ENCODE results near the gene SLC6A16. TPM values are rescaled to one million over a fixed set of nuclear protein-coding genes. Genes with fewer than 3 reads are reported as not detected.
A peak's percentile ranks its signal among the peaks of the same experiment; 100 is the strongest.
"Not testable (repeated sequence)": the region's sequence is repeated elsewhere in the genome, so short reads cannot be mapped to it uniquely, and the experiment has no call there.

The SLC6A16 gene
- total RNA-seq, 1 experiment from 2014 or later = 5.0 TPM

GRCh38 chr19:49306734-49307133 is 18.3 kb downstream of the SLC6A16 start:
- H3K4me1 ChIP-seq (ENCODE audit: control insufficient read depth in 1 of 2, insufficient read depth in 2 of 2, low read length in 2 of 2); H3K79me2 ChIP-seq (ENCODE audit: insufficient read depth, low read length); H3K9me2 ChIP-seq (ENCODE audit: insufficient read depth); H3K4me3 ChIP-seq (replicated peaks in 1 of 2; ENCODE audit: low read depth in 1 of 2, low read length in 2 of 2); DNase-seq (ENCODE audit: low read depth, low spot score); H3K27me3 ChIP-seq (ENCODE audit: insufficient read depth, low read length); H3K36me3 ChIP-seq (ENCODE audit: control insufficient read depth in 1 of 2, insufficient read depth in 2 of 2, low read length in 2 of 2); H4K20me1 ChIP-seq (ENCODE audit: insufficient read depth); RAD21 ChIA-PET (ENCODE audit: low non-redundant PET in 1 of 2, low total read pairs in 2 of 2, uncharacterized antibody in 2 of 2, unreplicated experiment in 2 of 2); CTCF ChIA-PET; H3K9ac ChIP-seq (ENCODE audit: low read length); H2AFZ ChIP-seq (ENCODE audit: low read depth, low read length, poor library complexity, severe bottlenecking); intact Hi-C loops (cut with micrococcal nuclease); H3K4me2 ChIP-seq (ENCODE audit: low read length); BruUV-seq (replicated peaks); H3K9me3 ChIP-seq (ENCODE audit: control insufficient read depth in 1 of 2, insufficient read depth in 1 of 2, low read depth in 1 of 2, low read length in 2 of 2); POLR2A ChIA-PET; H3K27ac ChIP-seq (ENCODE audit: low read depth, low read length): not testable (repeated sequence)
- ATAC-seq = 0 out of 2 replicates have a peak, but pooled peaks have one; percentile 46
- TF ChIP-seq RAD21 (IDR thresholded peaks at IDR 0.05; ENCODE audit: low read depth) (peak; percentile 20; the same call in 1 of the 2 replicates), CTCF (IDR thresholded peaks at IDR 0.05 in 2 of 3, conservative IDR thresholded peaks at IDR 0.05 in 1 of 3; ENCODE audit: borderline replicate concordance in 1 of 3, insufficient read depth in 1 of 3, low read depth in 2 of 3, low read length in 2 of 3) (peak in 2 of 3 experiments; percentile 4 to 9; a peak in 1 of 6 replicates)

DNA sequence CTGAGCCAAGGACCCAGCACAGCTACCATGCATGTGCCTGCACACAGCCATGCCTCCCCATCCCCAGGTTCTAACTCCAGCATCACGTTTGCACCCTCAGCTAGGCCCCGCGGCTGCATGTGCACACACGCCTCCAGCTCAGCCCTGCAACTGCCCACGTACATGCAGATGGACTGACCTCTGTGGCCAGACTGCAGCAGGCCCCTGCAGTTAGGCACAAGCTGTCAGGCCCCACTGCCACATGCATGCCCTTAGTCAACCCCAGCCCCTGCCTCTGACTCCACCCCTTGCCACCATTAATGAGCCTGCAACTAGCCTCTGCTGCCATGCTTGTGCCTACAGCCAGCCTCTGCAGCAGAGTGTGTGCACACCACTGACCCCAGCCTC is 23.1 kb downstream of the SLC6A16 start:
- no TSS peak for BruUV-seq (replicated peaks)
- ChIA-PET POLR2A (no interaction called here), CTCF (interaction anchor here (0.6 to 2.4 kb wide), 7 partner anchors 10 to 93 kb away, joined by 3 to 10 read pairs (median 4); no protein-coding TSS in a partner anchor), RAD21 (ENCODE audit: low non-redundant PET in 1 of 2, low total read pairs in 2 of 2, uncharacterized antibody in 2 of 2, unreplicated experiment in 2 of 2) (no interaction called here)
- Histone ChIP-seq H4K20me1 (ENCODE audit: insufficient read depth) (no peaks in the 10 kb centered on the region), H3K27ac (ENCODE audit: low read depth, low read length) (no peak overlapping the region), H3K36me3 (ENCODE audit: control insufficient read depth in 1 of 2, insufficient read depth in 2 of 2, low read length in 2 of 2) (no peaks in the 10 kb centered on the region), H3K9me2 (ENCODE audit: insufficient read depth) (no peaks in the 10 kb centered on the region), H3K9me3 (ENCODE audit: control insufficient read depth in 1 of 2, insufficient read depth in 1 of 2, low read depth in 1 of 2, low read length in 2 of 2) (no peaks in the 10 kb centered on the region), H3K27me3 (ENCODE audit: insufficient read depth, low read length) (no peaks in the 10 kb centered on the region), H3K9ac (ENCODE audit: low read length) (no peak overlapping the region), H3K79me2 (ENCODE audit: insufficient read depth, low read length) (no peaks in the 10 kb centered on the region), H3K4me2 (ENCODE audit: low read length) (no peak overlapping the region), H3K4me3 (replicated peaks in 1 of 2; ENCODE audit: low read depth in 1 of 2, low read length in 2 of 2) (no peak overlapping the region), H3K4me1 (ENCODE audit: control insufficient read depth in 1 of 2, insufficient read depth in 2 of 2, low read length in 2 of 2) (peaks cover 0 to 6% of the 10 kb centered on the region in 2 experiments; a peak in 2 of 4 replicates), H2AFZ (ENCODE audit: low read depth, low read length, poor library complexity, severe bottlenecking) (no peak overlapping the region)
- intact Hi-C loops (cut with micrococcal nuclease) = no loop called here
- DNase-seq (ENCODE audit: low read depth, low spot score) (no peak), ATAC-seq (no peak; the same call in 1 of the 2 replicates)
- TF ChIP-seq FOSL1 (IDR thresholded peaks at IDR 0.05; ENCODE audit: low read depth) = no peak
- TF ChIP-seq EGR1 (IDR thresholded peaks at IDR 0.05; ENCODE audit: low read depth) = no peak
- no peak for TF ChIP-seq SP1 (IDR thresholded peaks at IDR 0.05; ENCODE audit: low read depth)
- no peak for TF ChIP-seq EZH2 (IDR thresholded peaks at IDR 0.05)
- no peak for TF ChIP-seq ZNF274 (IDR thresholded peaks at IDR 0.05; ENCODE audit: low read depth, low read length)
- TF ChIP-seq ZFX (IDR thresholded peaks at IDR 0.05) = no peak
- TF ChIP-seq SRF (IDR thresholded peaks at IDR 0.05; ENCODE audit: low read depth) = no peak
- no peak for TF ChIP-seq YY1 (IDR thresholded peaks at IDR 0.05; ENCODE audit: extremely low read depth, insufficient replicate concordance, low read depth, low read length)
- TF ChIP-seq SIN3A (IDR thresholded peaks at IDR 0.05; ENCODE audit: low read depth) = no peak
- TF ChIP-seq, protein P1, sequence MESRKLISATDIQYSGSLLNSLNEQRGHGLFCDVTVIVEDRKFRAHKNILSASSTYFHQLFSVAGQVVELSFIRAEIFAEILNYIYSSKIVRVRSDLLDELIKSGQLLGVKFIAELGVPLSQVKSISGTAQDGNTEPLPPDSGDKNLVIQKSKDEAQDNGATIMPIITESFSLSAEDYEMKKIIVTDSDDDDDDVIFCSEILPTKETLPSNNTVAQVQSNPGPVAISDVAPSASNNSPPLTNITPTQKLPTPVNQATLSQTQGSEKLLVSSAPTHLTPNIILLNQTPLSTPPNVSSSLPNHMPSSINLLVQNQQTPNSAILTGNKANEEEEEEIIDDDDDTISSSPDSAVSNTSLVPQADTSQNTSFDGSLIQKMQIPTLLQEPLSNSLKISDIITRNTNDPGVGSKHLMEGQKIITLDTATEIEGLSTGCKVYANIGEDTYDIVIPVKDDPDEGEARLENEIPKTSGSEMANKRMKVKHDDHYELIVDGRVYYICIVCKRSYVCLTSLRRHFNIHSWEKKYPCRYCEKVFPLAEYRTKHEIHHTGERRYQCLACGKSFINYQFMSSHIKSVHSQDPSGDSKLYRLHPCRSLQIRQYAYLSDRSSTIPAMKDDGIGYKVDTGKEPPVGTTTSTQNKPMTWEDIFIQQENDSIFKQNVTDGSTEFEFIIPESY (IDR thresholded peaks at IDR 0.05; ENCODE audit: extremely low read depth, insufficient replicate concordance, low read length) = no peak
- TF ChIP-seq, protein P2, sequence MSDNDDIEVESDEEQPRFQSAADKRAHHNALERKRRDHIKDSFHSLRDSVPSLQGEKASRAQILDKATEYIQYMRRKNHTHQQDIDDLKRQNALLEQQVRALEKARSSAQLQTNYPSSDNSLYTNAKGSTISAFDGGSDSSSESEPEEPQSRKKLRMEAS (IDR thresholded peaks at IDR 0.05) = no peak
- no peak for TF ChIP-seq TCF7L2 (IDR thresholded peaks at IDR 0.05; ENCODE audit: borderline replicate concordance, extremely low read depth, insufficient read depth, insufficient read length)
- no peak for TF ChIP-seq RAD21 (IDR thresholded peaks at IDR 0.05; ENCODE audit: low read depth)
- no peak for TF ChIP-seq EZH2phosphoT487 (IDR thresholded peaks at IDR 0.05; ENCODE audit: borderline replicate concordance)
- no peak for TF ChIP-seq CBX3 (IDR thresholded peaks at IDR 0.05; ENCODE audit: low read depth)
- no peak for TF ChIP-seq CEBPB (IDR thresholded peaks at IDR 0.05; ENCODE audit: low read depth)
- no peak for TF ChIP-seq ELF1 (IDR thresholded peaks at IDR 0.05; ENCODE audit: borderline replicate concordance, low read depth)

Measured in HCT116 (cell line).